SJSA1 (cell line): ENCODE measurements around the gene IL32. TPM values are rescaled to one million over a fixed set of nuclear protein-coding genes. Genes with fewer than 3 reads are reported as not detected.
A peak's percentile ranks its signal among the peaks of the same experiment; 100 is the strongest.

Experiments
- DNase-seq, 2 experiments: peaks; one replicate each; pipeline ENCODE4 v3.0.0-alpha.2; 2015 to 2020; ENCODE audit warnings: low spot score in 2 of 2, low read depth in 1 of 2
- H3K27ac ChIP-seq: fragments of 250-450 bp; sonication (Bioruptor Pico); 2 replicates; pipeline ENCODE4 v1.5.1; 2020; ENCODE audit warnings: mild to moderate bottlenecking, moderate library complexity
- H3K27me3 ChIP-seq: fragments of 250-450 bp; sonication (Bioruptor Pico); replicated peaks from 2 replicates; pipeline ENCODE4 v1.5.1; 2020; ENCODE audit warnings: mild to moderate bottlenecking, moderate library complexity
- H3K36me3 ChIP-seq: fragments of 250-450 bp; sonication (Bioruptor Pico); 2 replicates; pipeline ENCODE4 v1.5.1; 2020; ENCODE audit warnings: mild to moderate bottlenecking
- H3K4me1 ChIP-seq: fragments of 250-450 bp; sonication (Bioruptor Pico); replicated peaks from 2 replicates; pipeline ENCODE4 v1.6.1; 2021; ENCODE audit warnings: mild to moderate bottlenecking
- H3K4me3 ChIP-seq: fragments of 250-450 bp; sonication (Bioruptor Pico); 2 replicates; pipeline ENCODE4 v1.5.1; 2020; ENCODE audit warnings: mild to moderate bottlenecking
- H3K9me3 ChIP-seq: fragments of 250-450 bp; sonication (Bioruptor Pico); replicated peaks from 2 replicates; pipeline ENCODE4 v1.5.1; 2020; ENCODE audit warnings: mild to moderate bottlenecking
- total RNA-seq: library from RNA; depleted of rRNA; stranded (reverse); fragments of >200 nt; shearing (Covaris generic); gene quantifications from 2 replicates; pipeline ENCODE4 v1.2.3, GENCODE V29; 2014; rRNA removed

IL32 gene, protein sequence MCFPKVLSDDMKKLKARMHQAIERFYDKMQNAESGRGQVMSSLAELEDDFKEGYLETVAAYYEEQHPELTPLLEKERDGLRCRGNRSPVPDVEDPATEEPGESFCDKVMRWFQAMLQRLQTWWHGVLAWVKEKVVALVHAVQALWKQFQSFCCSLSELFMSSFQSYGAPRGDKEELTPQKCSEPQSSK
- total RNA-seq = 99.8 and 160 TPM in 2 replicates

- peaks cover 24% of the 10 kb centered on the region for H3K4me1 ChIP-seq
- H3K36me3 ChIP-seq = 0 out of 2 replicates have a peak, but pooled peaks cover 8% of the 10 kb centered on the region
- peak; percentile 88 to 92 for DNase-seq
- no peaks in the 10 kb centered on the region for H3K27me3 ChIP-seq
- no peaks in the 10 kb centered on the region for H3K9me3 ChIP-seq
- peak within 1 kb of the TSS; percentile 87 for H3K27ac ChIP-seq
- H3K4me3 ChIP-seq = peak within 1 kb of the TSS; percentile 35
These were observed at the start of gene IL32 for GRCh38 chr16:3065069-3065741. Gene IL32, plus strand, starts transcription at chr16:3065640. Its CDS starts 172 bp downstream, at chr16:3065812.

DNA sequence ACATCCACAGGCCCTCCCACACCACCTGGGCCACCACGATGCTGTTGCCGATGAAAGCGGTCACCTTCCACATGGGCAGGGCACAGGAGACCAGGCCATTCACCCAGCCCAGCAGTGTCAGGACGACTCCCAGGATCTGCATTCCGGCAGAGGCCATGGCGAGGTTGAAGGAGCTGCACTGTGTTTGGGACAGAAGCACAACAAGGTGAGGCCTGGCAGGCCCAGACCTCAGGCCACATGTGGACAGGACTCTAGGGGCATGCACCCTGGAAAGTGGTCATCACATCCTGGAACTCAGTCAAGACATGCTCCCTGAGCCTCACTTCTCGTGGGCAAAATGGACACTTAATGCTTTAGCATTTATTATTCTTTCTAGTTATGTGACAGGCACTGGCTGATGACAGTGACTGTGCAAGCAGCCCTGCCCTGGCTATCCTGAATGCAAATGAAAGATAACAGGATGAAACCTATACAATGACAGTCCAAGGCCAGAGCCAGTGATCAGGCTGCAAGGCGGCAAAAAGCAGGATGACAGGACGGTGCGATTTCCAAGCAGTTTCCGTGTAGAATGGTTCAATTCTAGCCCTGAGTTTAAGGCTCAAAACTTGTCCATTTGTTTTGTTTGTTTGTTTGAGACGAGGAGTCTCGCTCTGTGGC, 49.4 kb upstream of the IL32 start:
- DNase-seq = no peak
- no peak overlapping the region for H3K4me3 ChIP-seq
- H3K27ac ChIP-seq = no peak overlapping the region
- H3K36me3 ChIP-seq = peaks cover 8% of the 10 kb centered on the region
- peaks cover 3% of the 10 kb centered on the region for H3K4me1 ChIP-seq
- H3K9me3 ChIP-seq = no peaks in the 10 kb centered on the region
- peaks cover 30% of the 10 kb centered on the region for H3K27me3 ChIP-seq

DNA sequence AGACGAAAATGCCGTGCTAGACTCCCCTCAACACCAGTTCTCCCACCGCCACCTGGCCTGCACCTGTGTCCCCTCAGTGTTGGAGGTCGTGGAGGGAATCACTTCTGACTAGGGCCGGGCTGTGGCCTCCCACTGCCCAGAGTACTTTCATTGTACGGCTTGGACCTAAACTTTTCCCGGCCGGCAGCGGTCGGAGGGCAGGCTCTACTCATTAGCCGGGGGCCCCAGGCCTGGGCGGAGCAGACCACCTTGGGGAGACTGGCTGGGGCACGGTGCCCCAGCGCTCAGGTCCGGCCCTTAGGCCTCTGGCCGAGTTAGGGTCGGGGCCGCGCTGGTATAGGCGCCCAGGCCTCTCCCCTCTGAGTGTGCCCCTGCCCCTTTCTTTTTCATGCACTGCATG, 48.1 kb upstream of the IL32 start:
- peaks cover 22% of the 10 kb centered on the region for H3K27me3 ChIP-seq
- peaks cover 22% of the 10 kb centered on the region for H3K36me3 ChIP-seq
- no peak overlapping the region for H3K4me3 ChIP-seq
- DNase-seq = no peak
- H3K9me3 ChIP-seq = no peaks in the 10 kb centered on the region
- no peak overlapping the region for H3K27ac ChIP-seq
- H3K4me1 ChIP-seq = peaks cover 7% of the 10 kb centered on the region

- peaks cover 28% of the 10 kb centered on the region for H3K36me3 ChIP-seq
- peaks cover 13% of the 10 kb centered on the region for H3K4me1 ChIP-seq
- peaks cover 16% of the 10 kb centered on the region for H3K27me3 ChIP-seq
- no peaks in the 10 kb centered on the region for H3K9me3 ChIP-seq
- no peak within 1 kb of the TSS for H3K4me3 ChIP-seq
- no peak for DNase-seq
- H3K27ac ChIP-seq = no peak within 1 kb of the TSS
These were observed 47.5 kb upstream of the IL32 start, which contains the start of gene CLDN6 for GRCh38 chr16:3017794-3018506. Gene CLDN6, minus strand, starts transcription at chr16:3018183. Its CDS starts 2,162 bp downstream, at chr16:3016021.

DNA sequence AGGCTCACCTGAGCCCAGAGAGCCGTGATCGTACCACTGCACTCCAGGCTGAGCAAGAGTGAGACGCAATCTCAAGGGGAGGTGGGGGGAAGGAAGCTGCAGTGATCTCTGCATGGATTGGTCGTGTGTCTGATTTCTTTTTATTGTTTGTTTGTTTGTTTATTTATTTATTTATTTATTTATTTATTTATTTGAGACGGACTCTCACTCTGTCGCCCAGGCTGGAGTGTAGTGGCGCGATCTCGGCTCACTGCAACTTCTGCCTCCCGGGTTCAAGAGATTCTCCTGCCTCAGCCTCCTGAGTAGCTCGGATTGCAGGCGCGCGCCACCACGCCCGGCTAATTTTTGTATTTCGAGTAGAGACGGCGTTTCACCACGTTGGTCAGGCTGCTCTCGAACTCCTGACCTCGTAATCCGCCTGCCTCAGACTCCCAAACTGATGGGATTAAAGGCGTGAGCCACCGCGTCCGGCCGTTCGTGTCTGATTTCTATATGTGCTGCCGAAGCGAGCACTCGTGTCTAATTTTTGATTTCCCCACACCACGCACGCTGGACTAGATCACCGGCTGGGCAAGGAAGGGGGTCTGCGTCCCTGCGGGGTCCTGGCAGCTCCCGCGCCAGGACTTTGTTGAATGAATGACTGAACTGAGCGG, 45.7 kb upstream of the IL32 start:
- peak in 1 of 2 experiments; percentile 65 for DNase-seq
- Histone ChIP-seq H3K27ac (no peak overlapping the region), H3K4me3 (peak overlapping the region; percentile 96), H3K27me3 (no peaks in the 10 kb centered on the region), H3K36me3 (peaks cover 39% of the 10 kb centered on the region), H3K4me1 (peaks cover 27% of the 10 kb centered on the region), H3K9me3 (peaks cover 6% of the 10 kb centered on the region; the same call in 1 of the 2 replicates)

GRCh38 chr16:3020247-3020603, 45.2 kb upstream of the IL32 start, which contains the start of gene TNFRSF12A:
Gene TNFRSF12A, plus strand, starts transcription at chr16:3020368. Its CDS starts 30 bp downstream, at chr16:3020398.
- H3K27me3 ChIP-seq = no peaks in the 10 kb centered on the region
- H3K36me3 ChIP-seq = peaks cover 41% of the 10 kb centered on the region
- peak; percentile 77 to 81 for DNase-seq
- H3K9me3 ChIP-seq = peaks cover 6% of the 10 kb centered on the region; the same call in 1 of the 2 replicates
- peak within 1 kb of the TSS; percentile 96 for H3K4me3 ChIP-seq
- H3K27ac ChIP-seq = peak within 1 kb of the TSS; percentile 99
- peaks cover 27% of the 10 kb centered on the region for H3K4me1 ChIP-seq

DNA sequence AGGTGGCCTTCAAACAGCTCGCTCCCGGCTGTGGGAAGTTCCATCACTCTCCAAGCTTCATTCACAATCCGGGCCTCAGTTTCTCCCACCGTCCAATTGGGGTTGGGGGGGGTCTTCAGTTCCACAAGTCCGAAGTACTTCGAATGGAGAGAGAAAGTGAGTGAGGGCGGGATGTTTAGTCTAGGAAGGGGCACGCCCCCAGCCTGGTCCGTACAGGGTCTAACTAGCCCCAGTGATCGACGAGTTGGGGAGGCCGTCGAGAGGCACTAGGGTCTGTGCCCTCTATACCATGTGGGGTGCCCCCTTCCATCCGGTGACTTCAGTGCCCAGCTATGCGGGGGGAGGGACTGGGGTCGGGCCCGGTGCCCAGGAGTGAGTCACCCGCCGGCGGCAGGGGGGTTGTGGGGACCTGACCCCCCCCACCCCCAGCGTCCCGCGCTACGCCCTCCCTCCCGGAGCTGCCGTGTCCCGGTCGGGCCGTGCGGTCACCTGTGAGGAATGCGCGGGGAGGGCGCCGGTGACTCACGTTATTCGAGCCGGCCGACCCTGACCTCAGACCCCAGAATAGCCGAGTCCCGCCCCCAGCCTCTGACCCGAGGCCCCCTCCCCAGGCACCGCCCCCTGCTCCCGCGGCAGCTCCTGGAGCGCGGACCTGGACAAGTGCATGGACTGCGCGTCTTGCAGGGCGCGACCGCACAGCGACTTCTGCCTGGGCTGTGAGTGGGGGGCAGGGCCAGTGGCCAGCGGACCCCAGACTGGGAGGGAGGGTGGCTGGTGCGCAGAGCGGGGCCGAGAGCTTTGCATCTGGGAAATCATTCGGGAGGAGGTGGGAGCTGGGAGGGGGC, 44.6 kb upstream of the IL32 start:
- H3K27ac ChIP-seq = peak overlapping the region; percentile 99
- no peaks in the 10 kb centered on the region for H3K27me3 ChIP-seq
- peak; percentile 96 for DNase-seq
- H3K4me1 ChIP-seq = peaks cover 27% of the 10 kb centered on the region
- peaks cover 6% of the 10 kb centered on the region; the same call in 1 of the 2 replicates for H3K9me3 ChIP-seq
- peak overlapping the region; percentile 96 for H3K4me3 ChIP-seq
- peaks cover 47% of the 10 kb centered on the region for H3K36me3 ChIP-seq

DNA sequence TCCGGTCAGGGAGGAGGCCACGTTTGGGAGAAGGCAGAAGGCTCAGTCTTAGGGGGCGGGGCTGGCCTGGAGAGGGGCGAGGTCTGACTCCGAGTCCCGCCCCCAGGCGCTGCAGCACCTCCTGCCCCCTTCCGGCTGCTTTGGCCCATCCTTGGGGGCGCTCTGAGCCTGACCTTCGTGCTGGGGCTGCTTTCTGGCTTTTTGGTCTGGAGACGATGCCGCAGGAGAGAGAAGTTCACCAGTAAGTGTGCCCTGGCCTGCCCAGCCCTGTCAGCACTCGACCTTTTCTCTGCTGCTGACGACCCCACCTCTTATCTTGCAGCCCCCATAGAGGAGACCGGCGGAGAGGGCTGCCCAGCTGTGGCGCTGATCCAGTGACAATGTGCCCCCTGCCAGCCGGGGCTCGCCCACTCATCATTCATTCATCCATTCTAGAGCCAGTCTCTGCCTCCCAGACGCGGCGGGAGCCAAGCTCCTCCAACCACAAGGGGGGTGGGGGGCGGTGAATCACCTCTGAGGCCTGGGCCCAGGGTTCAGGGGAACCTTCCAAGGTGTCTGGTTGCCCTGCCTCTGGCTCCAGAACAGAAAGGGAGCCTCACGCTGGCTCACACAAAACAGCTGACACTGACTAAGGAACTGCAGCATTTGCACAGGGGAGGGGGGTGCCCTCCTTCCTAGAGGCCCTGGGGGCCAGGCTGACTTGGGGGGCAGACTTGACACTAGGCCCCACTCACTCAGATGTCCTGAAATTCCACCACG, 43.8 kb upstream of the IL32 start:
- Histone ChIP-seq H3K4me1 (peaks cover 27% of the 10 kb centered on the region), H3K36me3 (peaks cover 55% of the 10 kb centered on the region), H3K9me3 (peaks cover 6% of the 10 kb centered on the region; the same call in 1 of the 2 replicates), H3K27me3 (no peaks in the 10 kb centered on the region), H3K4me3 (peak overlapping the region; percentile 96), H3K27ac (peak overlapping the region; percentile 99)
- peak; percentile 93 to 97 for DNase-seq

DNA sequence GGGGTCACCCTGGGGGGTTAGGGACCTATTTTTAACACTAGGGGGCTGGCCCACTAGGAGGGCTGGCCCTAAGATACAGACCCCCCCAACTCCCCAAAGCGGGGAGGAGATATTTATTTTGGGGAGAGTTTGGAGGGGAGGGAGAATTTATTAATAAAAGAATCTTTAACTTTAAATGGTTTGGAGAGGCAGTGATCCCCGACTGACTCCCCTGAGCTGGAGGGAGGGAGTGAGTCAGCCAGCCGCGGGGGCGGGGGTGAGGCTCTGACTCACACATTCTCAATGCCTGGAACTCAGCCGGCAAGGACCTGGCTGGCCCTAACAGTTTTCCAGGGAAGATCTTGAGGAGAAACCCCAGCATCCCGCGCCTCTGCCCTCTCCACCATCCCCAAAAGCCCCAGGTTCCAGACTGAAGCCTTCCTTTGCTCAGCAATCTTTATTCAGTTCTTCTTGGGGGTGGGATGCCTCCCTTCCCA, 43.2 kb upstream of the IL32 start:
- peak overlapping the region; percentile 96 for H3K4me3 ChIP-seq
- peaks cover 27% of the 10 kb centered on the region for H3K4me1 ChIP-seq
- no peaks in the 10 kb centered on the region for H3K27me3 ChIP-seq
- peak; percentile 97 for DNase-seq
- peaks cover 61% of the 10 kb centered on the region for H3K36me3 ChIP-seq
- peak overlapping the region; percentile 99 for H3K27ac ChIP-seq
- H3K9me3 ChIP-seq = peaks cover 6% of the 10 kb centered on the region; the same call in 1 of the 2 replicates

- Histone ChIP-seq H3K27me3 (no peaks in the 10 kb centered on the region), H3K4me3 (peak overlapping the region; percentile 96), H3K4me1 (peaks cover 27% of the 10 kb centered on the region), H3K36me3 (peaks cover 65% of the 10 kb centered on the region), H3K9me3 (peaks cover 6% of the 10 kb centered on the region; the same call in 1 of the 2 replicates), H3K27ac (peak overlapping the region; percentile 99)
- DNase-seq = peak in 1 of 2 experiments; percentile 52
These were observed 42.6 kb upstream of the IL32 start for GRCh38 chr16:3022684-3023414.

DNA sequence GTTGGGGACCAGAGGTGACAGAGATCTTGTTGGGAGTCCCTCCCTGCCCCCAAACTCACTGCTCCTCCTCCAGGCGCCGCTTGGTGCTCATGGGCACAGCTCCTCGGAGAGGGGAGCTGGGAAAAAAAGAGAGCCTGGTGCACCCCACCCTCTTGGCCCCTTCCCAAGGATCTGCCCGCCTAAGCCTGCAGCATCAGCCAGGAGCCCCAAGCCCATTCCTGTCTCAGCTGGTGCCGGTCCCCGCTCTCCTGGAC, 42.1 kb upstream of the IL32 start:
- Histone ChIP-seq H3K27me3 (no peaks in the 10 kb centered on the region), H3K4me3 (peak overlapping the region; percentile 96), H3K36me3 (peaks cover 67% of the 10 kb centered on the region), H3K4me1 (peaks cover 27% of the 10 kb centered on the region), H3K9me3 (peaks cover 6% of the 10 kb centered on the region; the same call in 1 of the 2 replicates), H3K27ac (peak overlapping the region; percentile 99)
- peak in 1 of 2 experiments; percentile 87 for DNase-seq
